GM10248 (cell line): ENCODE measurements around the gene TLR3.

Experiments
- CTCF ChIA-PET: fragments of 300-600 bp; sonication (Branson Sonifier 250); formaldehyde crosslinking; extraction: SDS; loops from one replicate; lab custom pipeline; 2021; ENCODE audit warnings: antibody characterized with exemption; lab: Yijun Ruan, JAX
- POLR2A ChIA-PET: fragments of 350-650 bp; sonication (Branson Sonifier 250); formaldehyde crosslinking; extraction: SDS; loops from one replicate; lab custom pipeline; 2020; ENCODE audit warnings: antibody characterized with exemption; lab: Yijun Ruan, JAX
- DNase-seq: peaks from one replicate; pipeline ENCODE4 v3.0.0; 2012; ENCODE audit errors: extremely low spot score
- CTCF ChIP-seq: IDR thresholded peaks from 2 replicates; pipeline ENCODE4 v1.5.1; 2012; ENCODE audit warnings: mild to moderate bottlenecking, low read depth; ENCODE audit errors: extremely low read depth, missing control alignments, control extremely low read depth

Gene TLR3

GRCh38 chr4:186131935-186132334 is 63.0 kb downstream of the TLR3 start:
- no peak for DNase-seq
- ChIA-PET POLR2A (no interaction called here), CTCF (interaction anchor here (0.9 to 2.0 kb wide), 5 partner anchors 29 to 94 kb away, joined by 3 to 5 read pairs (median 3); no protein-coding TSS in a partner anchor)
- no peak for TF ChIP-seq CTCF

- TF ChIP-seq CTCF: no peak
- ChIA-PET POLR2A (no interaction called here), CTCF (interaction anchor here (1.0 to 1.9 kb wide), 3 partner anchors 28 to 95 kb away, joined by 3 to 6 read pairs (median 3); no protein-coding TSS in a partner anchor)
- DNase-seq: no peak
Measured at GRCh38 chr4:186132577-186133242, 63.8 kb downstream of the TLR3 start.

GRCh38 chr4:186134257-186134656 is 65.3 kb downstream of the TLR3 start:
- TF ChIP-seq CTCF: no peak
- CTCF ChIA-PET: interaction anchor here (1.1 to 1.9 kb wide), 2 partner anchors 66 to 97 kb away, joined by 4 to 6 read pairs; partner anchors contain the start of gene TLR3
- peak; percentile 77 for DNase-seq
- POLR2A ChIA-PET: no interaction called here

- ChIA-PET CTCF (interaction anchor here (1.0 to 3.5 kb wide), 2 partner anchors 67 to 82 kb away, joined by 3 to 44 read pairs; partner anchors contain the start of gene TLR3), POLR2A (no interaction called here)
- TF ChIP-seq CTCF: no peak
- no peak for DNase-seq
Measured at GRCh38 chr4:186134861-186135260, 65.9 kb downstream of the TLR3 start.

- no peak for DNase-seq
- ChIA-PET POLR2A (no interaction called here), CTCF (interaction anchor here (0.9 to 3.5 kb wide), 19 partner anchors 9 to 825 kb away, joined by 3 to 44 read pairs (median 5); partner anchors contain the start of gene TLR3)
- peak; percentile 68 for TF ChIP-seq CTCF
Measured at GRCh38 chr4:186137196-186137794, 68.3 kb downstream of the TLR3 start.
